Measurements from ENCODE around the gene GRB10.

DNA sequence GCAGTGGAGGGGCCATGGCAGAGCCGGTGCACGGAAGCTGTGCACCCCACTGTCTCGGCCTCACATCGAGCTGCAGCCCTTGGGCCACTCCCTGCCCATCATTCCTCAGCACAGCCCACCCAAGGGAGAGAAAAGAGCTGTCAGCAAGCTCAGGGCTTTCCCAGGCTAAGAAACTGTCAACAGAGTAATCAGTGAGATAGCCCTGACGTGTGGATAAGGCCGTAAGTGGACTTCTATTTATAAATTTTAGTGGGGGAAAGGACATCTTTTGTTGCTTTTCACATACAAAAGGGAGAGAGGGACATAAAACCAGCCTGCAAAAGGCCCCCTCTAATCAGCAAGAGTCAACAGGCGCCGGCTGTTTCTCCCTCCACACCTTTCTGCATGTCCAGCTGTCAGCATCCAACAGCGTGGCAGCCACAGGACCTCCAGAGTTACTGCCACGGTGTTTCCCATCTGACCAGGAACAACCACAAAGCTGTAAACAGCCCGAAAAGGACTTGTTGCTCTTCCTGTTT lies 160.7 kb downstream of the GRB10 start:
- TF ChIP-seq CTCF (IDR thresholded peaks at IDR 0.05) (no peak), ZFX (IDR thresholded peaks at IDR 0.05; ENCODE audit: borderline replicate concordance) (no peak)
